Activated CD8-positive, alpha-beta memory T cell treated with anti-CD3 and anti-CD28 coated beads, Interleukin-2, amount 50 U/mL, for 24 hours (primary cell): Measurements from ENCODE around the gene ICA1.

Experiments
- DNase-seq: peaks from one replicate; pipeline ENCODE4 v3.0.0-alpha.2; 2020; ENCODE audit errors: extremely low read depth

The ICA1 gene

DNA sequence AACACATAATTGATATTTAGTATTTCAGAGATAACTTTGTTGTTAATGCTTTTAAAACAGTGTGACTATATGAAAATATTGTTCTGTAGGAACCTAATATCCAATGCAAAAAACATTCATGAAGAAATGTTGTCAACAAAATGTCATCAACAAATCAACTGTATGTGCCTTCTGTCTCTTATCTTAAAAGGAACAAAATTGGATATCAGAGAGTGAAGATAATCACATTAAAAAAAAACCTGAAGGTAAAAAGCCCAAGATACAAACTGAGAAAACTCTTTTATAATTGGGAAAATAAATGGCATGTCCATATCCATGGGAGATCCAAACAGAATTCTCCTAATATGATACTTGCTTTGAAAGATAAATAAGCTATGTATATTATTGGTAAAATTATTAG, 33.9 kb downstream of the ICA1 start:
- DNase-seq: no peak

DNA sequence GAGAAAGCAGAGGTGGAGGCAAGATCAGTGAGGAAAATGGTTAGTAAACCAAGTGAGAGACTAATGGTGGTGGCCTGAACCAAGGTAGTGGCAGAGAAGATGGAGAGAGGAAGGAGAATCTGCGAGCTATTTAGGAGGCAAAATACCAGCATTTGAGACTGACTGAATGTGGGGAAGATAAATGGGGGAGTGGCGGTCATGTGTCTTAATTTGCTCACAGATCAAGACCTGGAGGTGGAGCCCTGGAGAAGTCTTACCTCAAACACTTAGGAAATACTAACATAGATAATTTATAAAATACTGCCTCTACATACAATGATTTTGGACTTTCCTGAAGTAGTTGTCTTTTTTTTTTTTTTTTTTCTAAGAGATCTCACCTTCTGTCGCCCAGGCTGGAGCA, 34.7 kb downstream of the ICA1 start:
- DNase-seq: no peak

DNA sequence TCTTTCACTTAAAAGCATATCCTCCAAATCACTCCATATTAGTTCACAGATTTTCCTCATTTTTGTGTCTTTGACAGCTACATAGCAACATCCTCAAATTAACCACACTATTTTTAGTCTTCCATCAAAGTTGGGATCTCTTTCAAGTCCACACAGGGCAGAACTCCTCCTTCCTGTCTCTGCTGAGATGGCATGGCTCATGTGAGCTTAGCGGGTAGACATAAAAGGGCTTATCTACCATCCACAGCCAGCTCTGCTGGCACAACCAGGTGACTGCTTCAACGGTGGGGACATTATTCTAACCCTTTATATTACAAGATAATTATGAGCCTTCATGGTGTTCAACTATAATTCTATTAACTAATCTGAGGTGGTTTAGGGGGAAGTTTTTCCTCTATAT, 35.5 kb downstream of the ICA1 start:
- no peak for DNase-seq

DNA sequence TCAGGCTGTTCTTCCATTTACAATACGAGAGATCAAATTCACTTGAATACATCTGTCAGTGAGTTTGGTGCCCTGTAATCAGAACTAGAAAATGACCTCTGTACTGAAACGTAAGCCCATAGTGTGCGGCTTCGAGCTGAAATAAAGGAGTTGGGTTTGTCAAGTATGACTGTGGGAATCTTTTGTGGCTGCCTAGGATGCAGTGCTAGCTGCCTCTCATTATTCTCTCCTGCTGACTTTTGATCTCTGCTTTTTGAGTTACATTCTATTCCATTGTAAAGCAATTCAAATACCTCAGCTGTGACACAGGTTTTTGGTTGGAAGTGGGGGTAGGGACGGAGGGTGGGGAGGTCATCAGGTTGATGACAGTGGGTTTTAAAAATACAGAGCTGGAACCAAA, 40.4 kb downstream of the ICA1 start:
- no peak for DNase-seq

DNA sequence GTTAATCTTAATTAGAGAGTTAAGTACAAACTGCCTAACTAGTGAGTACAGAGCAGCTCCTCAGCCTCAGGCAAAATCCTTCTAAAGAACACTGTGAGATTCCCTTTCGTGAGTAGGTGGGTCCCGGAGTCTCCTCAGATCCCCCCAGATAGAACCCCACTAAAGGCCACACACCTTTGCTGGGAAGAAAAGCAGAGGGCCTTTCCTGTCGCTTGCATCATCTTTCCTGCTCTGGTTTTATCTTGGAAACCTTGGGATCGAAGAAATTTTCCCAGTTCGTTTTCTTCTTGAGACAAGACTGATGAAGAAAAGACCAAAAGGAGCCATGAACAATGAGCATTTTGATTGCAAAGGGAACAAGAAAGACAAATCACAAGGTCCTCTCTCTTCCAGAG, 40.9 kb downstream of the ICA1 start:
- DNase-seq: no peak

DNA sequence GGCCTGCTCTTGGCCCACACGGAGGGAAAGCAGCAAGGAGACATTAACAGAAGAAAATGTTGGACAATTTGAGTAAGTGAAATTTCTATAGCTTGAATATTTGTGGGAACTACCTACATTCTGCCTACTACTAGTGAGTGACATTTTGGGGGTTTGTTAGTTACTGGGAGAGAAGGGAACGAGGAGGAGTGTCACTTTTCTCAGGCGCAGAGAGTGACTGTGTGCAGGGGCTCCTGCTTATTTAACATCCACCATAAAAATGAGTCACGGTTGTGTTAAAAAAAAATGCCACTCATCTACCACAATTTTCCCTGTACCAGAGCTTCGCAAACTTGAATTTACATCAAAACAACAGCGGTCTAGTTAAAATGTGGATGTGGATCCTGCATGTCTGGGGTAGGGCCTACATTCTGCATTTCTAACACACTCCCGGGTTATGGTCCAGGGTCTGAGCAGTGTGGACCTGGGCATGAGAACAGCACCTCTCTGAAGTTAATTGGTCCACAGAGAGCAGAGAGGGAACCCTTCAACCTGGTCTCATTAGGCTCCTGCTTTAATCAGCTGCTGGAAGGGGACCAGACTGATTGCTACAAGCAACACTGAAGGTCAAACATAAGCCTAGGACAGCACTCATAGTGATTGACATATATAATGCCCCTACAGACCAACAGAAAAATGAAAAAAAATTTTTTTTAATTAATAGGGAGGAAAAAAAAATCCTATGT, 41.4 kb downstream of the ICA1 start:
- DNase-seq: no peak

DNA sequence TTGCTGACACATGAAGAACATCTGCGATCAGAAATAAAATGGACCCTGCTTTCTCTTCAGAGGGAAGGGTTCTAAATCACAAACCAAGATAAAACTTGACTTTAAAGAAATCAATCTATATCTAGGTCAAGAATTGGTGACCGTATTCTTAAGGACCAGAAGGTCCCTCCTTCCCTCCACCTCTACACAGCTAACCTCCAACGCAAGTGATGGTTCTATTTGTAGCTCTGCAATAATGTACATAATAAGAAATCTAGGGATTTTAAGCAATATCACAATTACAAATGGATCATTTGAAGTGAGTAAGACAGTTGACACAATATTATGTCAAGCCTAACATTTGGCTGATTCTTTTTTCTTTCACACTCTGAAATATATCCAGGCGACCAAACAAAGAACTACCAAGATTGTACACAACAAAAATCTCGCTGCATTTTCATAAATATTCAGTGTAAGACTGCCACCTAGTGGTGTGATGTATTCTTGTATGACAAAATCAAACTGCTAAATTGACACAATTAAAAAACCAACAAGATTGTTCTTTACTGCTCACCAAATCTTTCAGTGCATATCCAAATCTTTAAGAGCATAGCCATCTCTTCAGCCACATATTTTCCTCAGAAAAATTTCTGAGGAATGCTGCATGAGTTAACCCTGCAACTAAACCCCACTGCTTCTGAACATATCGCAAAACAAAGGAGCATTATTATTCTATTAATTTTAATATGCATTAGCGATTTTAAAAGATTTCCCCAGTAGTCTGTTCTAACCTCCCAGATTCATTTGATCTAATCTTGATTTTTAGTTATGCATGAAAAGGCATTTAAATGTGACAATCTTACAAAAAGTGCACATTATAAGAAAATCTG, 44.5 kb downstream of the ICA1 start:
- DNase-seq: no peak

DNA sequence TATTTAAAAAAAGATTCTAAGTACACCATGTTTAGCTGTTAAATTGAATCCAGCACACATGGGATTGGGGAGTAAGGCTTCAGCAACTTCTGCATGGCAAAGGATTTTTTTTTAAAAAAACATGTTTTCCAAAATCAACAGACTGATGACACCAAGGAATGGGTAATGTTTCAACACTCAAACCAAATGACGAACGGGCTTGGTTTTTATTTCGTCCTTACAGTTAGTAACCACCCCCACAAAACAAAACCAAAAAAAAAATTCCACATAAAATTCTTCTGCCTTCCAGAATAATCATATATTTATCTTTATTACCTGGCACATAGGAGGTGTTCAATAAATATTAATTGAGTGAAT, 45.7 kb downstream of the ICA1 start:
- no peak for DNase-seq

DNA sequence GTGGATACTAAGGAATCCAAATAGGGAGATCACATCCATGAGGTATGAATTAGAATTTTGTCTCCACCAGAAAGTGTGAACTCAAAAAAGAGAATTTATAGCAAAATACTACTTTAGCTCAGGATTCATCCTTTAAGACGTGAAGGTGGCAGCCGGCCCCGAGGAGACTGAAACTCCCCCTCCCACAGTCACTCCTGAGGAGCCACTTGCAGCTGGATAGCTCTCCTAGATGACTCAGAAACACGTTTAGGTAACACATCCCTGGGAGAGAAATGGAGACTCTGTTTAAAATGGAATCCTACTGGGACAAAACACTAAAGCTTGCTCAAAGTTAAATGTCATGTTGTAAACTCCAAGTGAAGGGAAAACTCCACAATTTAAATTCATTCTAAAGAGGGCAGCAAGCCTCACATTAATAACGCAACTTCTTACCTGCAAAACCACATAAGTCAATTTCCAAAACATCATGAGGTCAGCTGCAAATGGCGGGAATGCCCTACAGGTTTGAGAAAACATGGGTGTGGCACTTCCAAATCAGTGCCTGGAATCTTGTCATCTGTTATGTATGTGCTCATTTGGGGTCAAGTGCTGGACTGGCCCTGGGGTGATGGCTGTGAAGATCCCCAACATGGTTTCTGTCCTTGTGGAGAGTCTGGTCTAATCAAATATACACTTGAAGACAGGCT, 46.2 kb downstream of the ICA1 start:
- no peak for DNase-seq

DNA sequence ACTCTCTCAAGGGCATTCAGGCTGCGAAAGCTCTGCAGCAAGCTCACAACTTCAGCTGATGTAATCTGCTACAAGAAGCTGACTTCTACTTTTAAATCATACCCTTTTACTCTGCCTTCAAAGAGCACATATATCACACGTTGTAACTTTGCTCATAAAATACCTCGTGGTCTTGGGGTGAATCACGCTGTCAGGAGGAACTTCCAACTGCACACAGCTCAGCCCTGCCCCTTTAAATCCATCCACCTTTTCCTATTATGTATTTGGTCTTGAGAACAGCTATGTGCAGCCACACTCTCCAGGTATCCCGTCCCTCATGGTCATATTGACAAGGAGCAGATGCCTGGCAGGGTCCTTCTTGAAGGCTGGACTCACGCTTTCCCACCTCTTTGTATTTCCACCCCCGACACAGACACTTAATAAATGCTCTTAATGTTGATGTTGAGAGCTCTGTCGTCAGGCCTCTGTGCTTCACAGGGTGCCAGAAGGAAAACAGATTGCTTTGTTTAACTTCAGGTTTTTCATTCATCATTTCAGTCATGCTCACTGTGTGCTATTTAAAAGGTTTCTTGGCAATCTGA, 47.6 kb downstream of the ICA1 start:
- no peak for DNase-seq

DNA sequence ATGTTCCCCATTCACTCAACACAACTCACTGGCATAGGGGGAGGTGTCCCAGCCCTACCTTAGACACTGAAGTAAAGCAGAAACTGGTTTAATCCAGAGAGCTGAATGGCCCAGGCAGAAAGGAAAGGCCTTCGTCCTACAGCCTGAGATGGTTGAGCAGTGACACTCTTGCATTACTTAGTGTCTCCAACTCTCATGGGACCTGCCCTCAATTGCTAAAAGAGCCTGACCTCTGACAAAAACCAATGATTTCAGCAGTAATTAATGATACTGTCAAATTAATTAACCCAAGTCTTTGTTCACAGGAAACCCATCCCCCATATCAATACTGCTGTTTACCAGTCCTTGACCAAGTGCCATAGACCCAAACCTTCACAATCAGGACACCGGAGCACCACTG, 48.6 kb downstream of the ICA1 start:
- DNase-seq: no peak

DNA sequence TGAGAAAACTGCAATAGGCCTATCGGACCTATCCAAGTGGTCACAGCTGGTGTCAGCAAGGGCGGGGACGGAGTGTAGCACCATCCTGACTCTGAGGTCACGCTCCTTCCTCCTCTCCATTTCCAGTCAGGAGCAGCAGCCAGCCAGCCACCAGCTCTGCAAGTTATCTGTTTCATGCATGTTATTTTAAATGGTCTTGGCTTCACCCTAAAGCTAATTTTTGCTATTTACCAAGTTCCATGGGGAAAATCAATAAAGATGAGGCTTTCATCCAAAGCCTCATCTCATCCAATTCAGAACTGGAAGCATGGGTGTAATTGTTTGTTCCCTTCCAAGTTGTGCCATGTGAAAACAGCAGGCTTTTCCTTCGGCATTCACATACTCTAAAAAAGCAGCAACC, 49.3 kb downstream of the ICA1 start:
- DNase-seq: no peak

DNA sequence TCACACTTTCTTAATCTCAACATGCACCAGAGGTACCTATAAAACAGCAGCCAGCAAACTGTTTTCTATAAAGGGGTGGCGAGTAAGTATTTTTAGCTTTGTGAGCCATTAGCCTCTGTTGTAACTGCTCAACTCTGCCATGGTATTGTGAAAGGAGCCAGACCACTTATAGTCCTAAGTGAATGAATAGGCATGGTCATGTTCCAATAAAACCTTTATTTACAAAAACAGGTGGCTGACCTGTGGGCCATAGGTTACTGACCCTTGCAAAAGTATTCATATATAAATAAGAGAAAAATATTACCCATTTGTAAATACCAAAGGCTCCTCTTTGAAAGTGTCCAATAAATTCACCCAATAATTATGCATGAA, 50.3 kb downstream of the ICA1 start:
- no peak for DNase-seq

DNA sequence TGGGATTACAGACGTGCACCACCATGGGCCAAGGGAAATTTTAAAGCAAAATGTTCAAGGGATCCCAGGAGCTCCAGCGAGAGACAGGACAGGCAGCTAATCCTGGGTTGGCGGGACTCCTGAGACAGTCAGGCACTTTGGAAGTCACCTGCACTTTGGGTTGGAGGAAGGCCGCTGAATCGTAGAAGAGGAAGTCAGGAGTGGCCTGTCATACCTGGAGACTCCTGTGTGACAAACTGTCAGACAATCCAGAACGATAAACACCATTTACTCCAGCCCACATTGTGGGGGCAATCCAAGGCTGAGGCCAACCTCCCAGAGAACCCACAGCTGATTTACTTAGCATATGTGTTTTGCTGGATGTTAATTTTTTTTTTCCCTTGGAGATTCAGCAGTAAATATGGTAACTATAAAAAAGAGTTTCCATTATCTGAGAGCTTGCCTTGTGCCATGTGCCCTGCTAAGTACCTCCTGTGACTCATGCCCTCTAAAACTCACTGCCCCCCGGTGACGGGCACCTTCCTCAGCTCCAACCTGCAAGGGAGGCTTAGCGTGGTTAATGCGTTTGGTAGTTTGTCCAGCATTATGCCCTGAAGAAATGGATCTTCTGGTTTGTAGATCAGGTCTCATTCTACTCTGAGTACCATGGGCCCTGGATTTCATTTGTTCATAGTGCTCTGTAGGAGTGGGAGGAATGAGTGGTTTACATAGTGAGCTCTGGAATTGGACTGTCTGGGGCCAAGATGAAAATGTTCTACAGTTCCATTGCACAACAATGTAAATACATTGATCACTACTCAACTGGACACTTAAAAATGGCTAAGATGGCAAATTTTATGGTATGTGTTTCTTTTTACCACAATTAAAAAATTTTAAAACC, 50.9 kb downstream of the ICA1 start:
- DNase-seq: no peak

DNA sequence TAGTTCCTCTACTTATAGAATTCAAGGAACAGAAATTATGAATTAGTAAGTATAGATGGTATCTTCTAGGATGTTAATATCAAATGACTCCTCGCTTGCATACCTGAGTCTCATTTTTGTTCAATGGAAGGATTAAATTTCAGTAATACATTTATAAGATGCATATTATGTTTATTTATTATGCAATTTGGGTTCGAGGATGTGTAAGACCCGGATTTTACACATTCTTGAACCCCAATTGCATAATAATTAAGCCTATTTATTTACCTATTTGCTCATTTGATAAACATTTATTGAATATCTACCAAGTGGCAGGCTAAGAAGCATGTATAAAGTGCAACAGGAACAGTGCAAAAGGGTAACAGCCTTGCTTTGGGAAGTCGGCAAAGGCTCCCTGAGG, 52.6 kb downstream of the ICA1 start:
- DNase-seq: no peak

DNA sequence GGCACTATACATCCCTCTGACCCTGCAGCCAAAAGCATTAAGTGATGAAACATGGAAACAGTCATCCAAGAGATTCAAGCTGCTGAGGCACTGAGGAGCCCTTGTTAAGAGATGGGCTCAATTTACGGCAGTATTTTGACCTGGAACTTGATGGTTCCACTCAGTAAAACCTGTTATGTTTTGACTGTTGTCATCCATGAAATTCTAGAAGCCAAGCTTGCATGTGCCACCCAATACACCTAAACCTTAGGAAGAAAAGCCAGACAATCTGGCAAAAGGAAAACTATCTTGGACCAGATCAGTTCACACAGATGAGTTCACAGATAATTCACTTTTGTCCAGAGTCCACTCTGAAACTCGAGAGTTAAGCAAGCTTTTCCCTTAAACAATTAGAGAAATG, 53.2 kb downstream of the ICA1 start:
- DNase-seq: no peak

DNA sequence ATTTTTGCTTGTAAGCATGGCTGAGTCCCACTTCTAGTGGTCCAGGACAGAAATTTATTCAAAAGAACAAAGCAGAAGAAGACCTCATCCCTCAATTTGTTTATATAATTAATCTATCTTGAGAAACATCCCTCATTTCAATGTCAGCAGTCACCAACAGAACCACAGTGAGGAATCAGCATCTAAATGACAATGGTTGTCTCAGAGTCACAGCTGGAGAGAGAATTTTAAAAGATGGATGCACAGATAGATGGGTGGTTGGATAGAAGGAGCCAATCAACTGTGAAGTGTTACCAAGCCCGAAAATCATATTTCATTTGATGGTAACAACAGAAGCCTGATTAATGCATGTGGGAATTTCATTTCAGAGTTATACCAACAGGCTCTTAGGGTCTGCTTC, 55.0 kb downstream of the ICA1 start:
- no peak for DNase-seq

DNA sequence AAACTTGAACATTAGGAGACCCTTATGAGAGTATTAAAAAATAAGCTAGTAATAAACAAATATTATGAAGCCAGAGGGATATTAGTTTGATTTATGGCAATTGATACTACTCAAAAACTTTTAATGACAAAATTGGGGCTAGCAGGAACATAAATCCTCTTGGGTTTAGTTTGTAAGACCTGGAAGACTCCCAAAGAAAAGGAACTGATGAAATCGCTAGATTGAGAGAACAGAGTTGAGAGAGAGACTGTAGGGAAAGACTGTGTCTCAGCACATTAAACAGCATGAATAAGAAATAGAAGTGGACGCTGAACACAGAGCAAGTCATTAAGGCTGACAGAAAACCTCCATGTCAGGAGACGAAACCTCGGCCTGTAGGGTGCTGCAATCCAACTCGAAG, 56.4 kb downstream of the ICA1 start:
- no peak for DNase-seq

DNA sequence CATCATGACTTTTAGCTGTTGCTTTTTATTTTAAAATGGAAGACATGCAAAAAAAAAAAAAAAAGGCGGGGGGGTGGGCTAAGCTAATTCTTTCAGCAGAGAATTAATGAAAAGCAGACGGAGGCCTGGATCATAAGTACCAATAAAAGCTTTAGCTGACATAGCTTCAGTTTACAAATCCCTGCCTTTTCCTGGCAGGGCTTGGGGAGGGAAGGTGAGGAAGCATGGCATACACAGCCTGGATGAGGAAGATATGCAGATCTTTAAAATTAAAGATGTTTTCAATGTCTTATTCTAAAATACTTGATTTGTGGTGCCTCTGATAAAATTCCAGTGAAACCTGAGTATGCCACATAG, 57.0 kb downstream of the ICA1 start:
- DNase-seq: no peak

DNA sequence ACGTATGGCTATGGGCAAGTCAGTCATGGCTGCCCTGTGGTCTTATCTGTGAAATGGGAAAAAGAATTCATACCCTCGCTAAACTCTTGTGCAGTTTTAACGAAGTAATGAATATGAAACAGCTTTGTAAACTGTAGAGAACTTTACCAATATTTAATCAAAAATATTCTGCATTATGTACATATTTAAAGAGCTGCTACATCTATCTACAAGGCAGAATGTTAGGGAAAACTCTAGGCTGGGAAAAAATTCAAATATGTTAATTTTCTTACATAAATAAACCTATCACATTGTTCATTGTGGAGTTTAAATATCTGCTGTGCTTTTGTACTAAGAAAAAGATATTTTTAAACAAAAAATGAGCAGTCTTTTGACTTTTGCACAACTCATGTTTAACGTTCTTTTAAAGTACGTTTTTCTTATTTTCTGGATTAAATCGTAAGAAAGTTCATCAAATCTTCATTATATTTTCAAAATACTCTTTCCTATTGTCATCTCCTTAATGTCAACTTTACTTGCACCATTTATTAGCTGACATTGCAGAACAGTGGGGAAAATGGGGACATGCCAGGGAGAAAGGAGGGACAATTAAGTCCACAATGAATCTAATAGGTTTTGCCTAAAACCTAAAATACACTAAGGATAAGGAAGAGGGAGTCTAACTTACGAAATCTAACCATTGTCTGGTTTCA, 57.5 kb downstream of the ICA1 start:
- DNase-seq: no peak

DNA sequence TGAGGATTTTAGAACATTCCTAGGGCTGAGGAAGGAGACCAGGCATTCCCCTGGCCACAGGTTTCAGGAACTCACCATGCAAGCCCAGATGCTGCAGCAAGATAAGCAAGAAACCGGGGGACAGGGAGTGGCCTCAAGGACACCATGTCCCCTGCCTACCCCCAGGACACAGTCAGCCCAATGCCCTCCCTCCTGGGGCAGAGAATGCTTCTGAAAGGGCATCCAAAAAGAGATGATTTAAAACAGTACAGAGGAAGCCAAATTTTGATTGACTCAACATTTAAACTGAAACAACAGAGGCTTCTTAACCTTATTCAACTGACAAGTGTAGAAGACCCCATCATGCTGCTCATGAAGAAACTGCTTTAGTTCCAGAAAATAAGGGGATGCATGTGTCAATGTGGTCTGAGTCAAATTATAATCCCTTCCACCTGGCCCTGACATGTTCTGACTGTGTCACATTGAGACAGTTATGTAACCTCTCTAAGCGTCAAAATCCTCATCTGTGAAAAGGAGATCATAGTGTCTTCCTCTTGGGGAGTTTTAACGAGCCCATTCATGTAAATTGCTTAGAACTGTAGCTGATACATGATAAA, 60.0 kb downstream of the ICA1 start:
- DNase-seq: no peak
